Epithelial cell of proximal tubule (primary cell): Measurements from ENCODE around the gene DIS3L. TPM values are rescaled to one million over a fixed set of nuclear protein-coding genes. Genes with fewer than 3 reads are reported as not detected.
"Not testable (repeated sequence)": the region's sequence is repeated elsewhere in the genome, so short reads cannot be mapped to it uniquely, and the experiment has no call there.

Source experiments
- DNase-seq: peaks from one replicate; pipeline ENCODE4 v3.0.0-alpha.2; 2011; ENCODE audit warnings: low read depth
- H3K4me3 ChIP-seq: 2 replicates; pipeline ENCODE4 v1.5.1; 2011; ENCODE audit warnings: low read depth, mild to moderate bottlenecking, low read length
- CTCF ChIP-seq: conservative IDR thresholded peaks from 2 replicates; pipeline ENCODE4 v1.5.1; 2012; ENCODE audit warnings: low read depth, mild to moderate bottlenecking, low read length
- total RNA-seq: library from RNA; depleted of rRNA; stranded (reverse); fragments of >200 nt; gene quantifications from 2 replicates; pipeline ENCODE4 v1.2.3, GENCODE V29; 2015

The DIS3L gene
- total RNA-seq, 1 donor from 2014 or later, result 15.9 TPM

GRCh38 chr15:66252685-66253417 lies 40.5 kb upstream of the DIS3L start:
- TF ChIP-seq CTCF, result no peak
- H3K4me3 ChIP-seq, result peak overlapping the region; percentile 63
- no peak for DNase-seq

GRCh38 chr15:66253418-66254088 lies 39.8 kb upstream of the DIS3L start, which contains the start of gene MEGF11:
Gene MEGF11 (minus strand): TSS chr15:66253750. CDS start chr15:66128403, 125,347 bp downstream.
- peak within 1 kb of the TSS; percentile 63 for H3K4me3 ChIP-seq
- DNase-seq, result no peak
- TF ChIP-seq CTCF, result no peak

GRCh38 chr15:66254089-66254950 lies 39.0 kb upstream of the DIS3L start:
- no peak for TF ChIP-seq CTCF
- peak overlapping the region; percentile 63 for H3K4me3 ChIP-seq
- no peak for DNase-seq

GRCh38 chr15:66254951-66255676 lies 38.3 kb upstream of the DIS3L start:
- H3K4me3 ChIP-seq, result no peak overlapping the region
- TF ChIP-seq CTCF, result no peak
- DNase-seq, result no peak

- TF ChIP-seq CTCF, result no peak
- no peak overlapping the region for H3K4me3 ChIP-seq
- DNase-seq, result no peak
Observed at GRCh38 chr15:66256692-66257091, 36.7 kb upstream of the DIS3L start.

GRCh38 chr15:66261056-66261455 lies 32.3 kb upstream of the DIS3L start:
- no peak overlapping the region for H3K4me3 ChIP-seq
- no peak for TF ChIP-seq CTCF
- DNase-seq, result no peak

GRCh38 chr15:66262837-66263236 lies 30.5 kb upstream of the DIS3L start:
- DNase-seq, H3K4me3 ChIP-seq: not testable (repeated sequence)
